GM21529 (cell line): ENCODE results near the gene PNPLA3.

Source experiments
- ATAC-seq: cut with Tn5 transposase; IDR thresholded peaks from one replicate; pipeline ENCODE4 v1.9.1; 2021; ENCODE audit not compliant: unreplicated experiment

Gene PNPLA3

DNA sequence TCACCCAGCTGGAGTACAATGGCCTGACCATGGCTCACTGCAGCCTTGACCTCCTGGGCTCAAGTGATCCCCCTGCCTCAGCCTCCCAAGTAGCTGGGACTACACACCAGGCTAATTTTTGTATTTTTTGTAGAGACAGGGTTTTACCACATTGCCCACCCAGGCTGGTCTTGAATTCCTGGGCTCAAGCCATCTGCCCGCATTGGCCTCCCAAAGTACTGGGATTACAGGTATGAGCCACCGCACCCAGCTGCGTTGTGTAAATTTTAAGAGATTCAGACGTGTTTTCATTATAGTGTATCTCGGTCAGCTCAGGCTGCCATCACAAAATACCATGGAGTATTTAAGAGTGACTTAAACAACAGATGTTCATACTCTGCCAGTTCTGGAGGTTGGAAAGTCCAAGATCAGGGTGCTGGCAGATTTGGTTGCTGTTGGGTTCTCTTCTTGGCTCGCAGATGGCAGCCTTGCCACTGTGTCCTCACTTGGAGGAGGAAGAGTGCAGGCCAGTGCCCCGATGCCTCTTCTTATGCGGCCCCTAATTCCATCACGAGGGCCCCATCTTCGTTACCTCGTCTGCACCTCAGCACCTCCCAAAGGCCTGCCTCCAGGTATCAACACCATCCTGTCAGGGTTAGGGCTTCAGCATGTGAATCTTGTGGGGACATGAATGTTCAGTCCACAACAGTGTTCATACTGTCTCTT is 67.9 kb downstream of the PNPLA3 start:
- no peak for ATAC-seq

DNA sequence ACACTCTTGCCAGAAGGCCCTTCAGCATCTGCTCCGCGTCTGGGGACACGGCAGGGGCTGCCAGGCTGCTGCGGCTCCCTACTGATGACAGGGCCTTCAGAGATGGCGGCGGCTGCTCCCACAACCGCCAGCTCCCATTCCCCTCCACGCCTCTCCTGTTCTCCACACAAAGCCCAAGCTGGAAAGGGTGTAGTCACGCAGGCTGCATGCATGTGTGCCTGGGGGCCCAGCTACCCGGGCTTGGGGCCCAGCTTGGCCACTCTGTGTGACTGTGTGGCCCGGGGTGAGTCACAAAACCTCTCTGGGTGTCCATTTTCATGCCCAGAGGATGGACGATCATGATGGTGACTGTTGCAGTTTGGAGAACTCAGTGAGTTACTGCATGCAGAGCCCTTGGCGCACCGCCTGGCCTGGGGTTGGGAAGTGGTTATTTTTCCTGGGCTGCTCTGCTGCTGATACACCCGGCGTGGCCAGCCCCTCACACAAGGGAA is 68.8 kb downstream of the PNPLA3 start:
- no peak for ATAC-seq

DNA sequence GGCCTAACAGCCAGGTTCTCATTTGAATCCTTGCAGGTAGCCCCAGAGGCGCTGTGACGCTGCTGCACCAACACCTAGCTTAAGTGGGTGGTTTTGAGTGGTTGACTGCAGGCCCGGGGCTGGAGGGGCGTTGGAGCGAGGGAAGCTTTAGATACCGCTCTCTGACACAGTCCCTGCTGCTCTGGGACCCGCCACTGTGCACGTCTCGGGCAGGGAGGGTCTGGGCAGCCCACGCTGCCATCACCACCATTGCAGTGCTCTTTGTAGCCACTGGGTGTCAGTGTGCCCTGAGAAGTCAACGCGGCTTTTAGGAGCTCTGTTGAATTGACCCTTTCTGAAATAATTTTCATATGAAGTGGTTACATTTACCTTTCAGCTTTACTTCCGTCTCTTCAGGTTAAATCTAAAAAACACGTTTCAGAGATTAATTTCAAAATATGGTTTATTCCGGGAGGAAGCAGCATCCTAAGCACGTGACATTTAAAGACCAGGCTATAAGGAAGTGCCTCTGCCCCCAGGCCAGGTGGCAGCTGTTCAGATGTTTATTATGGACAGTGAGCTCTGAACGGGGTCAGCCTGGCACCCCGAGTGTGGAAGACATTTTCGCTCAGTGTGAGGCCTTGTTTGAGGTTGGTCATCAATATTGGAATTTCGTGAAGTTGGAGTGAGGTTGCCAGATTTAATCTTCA is 69.6 kb downstream of the PNPLA3 start:
- ATAC-seq = no peak

DNA sequence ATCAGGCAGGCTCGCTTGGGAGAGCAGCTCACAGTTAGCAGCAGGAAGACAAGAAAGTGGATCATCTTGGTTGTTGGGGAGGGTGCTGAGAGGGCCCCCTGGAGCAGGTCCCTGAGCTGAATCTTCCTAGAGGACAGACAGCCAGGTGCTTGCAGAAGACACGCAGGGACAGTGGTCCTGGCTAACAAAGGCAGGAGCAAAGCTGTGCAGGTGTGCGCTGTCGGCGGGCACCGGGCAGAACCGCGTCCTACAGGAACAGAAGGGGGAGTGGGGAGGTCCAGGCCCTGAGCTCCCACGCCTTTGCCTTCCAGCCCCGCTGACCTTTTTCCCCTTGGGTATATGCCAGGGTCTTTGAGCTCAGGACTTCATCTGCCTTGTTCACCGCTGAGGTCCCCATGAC is 70.4 kb downstream of the PNPLA3 start:
- no peak for ATAC-seq

DNA sequence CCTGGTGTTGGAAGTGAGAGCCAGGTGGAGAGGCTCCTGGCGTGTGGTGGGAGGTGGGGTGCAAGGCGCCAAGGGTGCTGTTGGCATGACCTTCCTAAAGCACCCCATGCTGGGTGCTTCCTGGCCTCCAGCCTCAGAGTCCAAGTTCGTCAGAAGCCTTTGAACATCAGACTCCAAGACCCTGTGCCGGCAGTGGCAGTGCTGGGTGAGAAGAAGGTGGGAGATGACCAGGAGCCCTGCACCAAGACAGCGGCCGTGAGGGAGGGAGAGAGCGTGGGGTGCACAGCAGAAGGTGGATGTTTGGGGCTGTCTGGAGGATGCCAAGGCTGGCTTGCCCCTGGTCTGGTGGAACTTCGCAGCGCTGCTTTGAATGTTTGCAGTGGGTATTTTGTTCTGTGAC is 70.8 kb downstream of the PNPLA3 start:
- no peak for ATAC-seq

DNA sequence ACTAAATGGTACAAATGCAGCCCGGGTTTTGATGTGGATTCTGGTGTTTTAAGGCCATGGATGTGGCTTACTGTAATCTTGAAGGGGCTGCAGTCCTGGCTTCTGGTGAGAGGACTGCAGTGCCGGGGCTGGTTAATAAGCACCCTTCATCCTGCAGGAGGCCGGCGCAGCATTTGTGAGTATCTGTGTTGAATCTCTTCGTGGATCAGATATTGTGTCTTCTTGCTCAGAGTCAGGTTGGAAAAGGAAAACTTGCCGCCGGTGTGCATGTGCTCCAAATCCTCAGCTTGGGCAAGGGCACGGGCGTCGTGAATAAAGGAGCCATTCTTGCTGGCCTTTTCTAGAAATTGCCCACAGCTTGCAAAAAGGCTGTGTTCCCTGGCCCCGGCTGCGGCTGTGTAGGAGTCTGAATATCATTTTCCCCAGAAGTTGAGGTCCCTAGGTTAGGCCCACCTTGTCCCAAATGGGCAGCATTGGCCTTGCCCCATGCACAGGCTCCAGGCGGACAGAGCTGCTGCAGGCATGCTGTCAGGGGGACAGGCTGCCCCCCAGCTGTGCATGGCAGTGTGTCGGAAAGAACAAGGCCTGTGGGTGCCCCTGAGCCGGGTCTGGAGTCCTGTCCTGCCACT is 71.6 kb downstream of the PNPLA3 start:
- ATAC-seq = peak; percentile 7

DNA sequence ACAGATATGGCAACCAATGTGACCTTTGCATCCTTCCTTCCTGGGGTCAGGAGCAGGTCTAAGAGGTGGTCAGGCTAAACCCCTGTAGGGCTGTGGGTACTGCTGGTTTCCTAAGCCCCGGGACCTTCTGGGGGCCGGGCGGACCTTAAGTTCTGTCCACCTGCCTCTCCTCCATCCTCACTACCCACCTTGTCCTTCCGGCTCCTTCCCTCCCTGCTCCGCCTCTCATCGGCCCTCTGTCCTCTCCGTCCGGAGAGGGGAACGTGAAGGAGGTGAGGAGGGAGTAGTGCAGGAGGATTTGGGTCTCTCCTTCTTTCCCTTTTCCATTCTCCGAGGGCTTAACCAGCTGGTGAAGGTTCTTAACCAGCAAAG is 72.2 kb downstream of the PNPLA3 start:
- peak; percentile 19 for ATAC-seq

DNA sequence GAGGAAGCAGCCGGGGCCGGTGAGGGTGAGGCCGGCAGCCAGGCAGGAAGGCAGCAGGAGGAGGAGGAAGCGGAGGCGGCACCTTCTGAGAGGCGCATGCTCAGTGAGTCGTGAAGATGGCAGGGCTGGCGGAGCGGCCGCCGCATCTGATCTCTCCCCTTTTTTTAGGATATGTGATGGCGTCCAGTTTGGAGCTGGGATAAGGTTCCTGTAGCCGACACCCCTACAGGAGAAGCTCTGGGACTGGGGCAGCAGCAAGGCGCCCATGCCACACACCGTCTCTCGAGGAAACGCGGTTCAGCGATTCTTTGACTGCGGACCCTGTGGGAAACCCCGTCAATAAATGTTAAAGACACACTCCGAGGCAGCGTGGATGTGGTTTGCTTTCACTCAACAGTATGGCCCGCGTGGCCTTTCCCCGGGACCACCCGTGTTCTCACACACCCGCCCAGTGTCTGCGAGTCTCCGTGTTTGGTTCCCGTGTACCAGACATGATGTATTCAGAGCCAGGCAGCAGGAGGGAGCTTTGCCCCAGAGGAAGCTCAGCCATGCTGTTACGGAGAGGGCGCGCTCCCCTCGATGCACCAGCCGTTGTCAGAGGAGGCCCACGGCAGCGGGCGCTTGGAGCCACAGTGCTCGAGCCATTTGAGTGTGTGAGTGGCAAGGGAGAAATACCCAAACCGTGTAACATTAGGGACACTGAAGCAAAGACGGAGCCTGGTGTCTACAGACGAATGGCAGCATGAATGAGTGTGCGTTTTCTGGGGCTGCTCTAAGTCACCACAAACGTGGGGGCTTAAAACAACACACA is 72.8 kb downstream of the PNPLA3 start:
- peak; percentile 58 for ATAC-seq

DNA sequence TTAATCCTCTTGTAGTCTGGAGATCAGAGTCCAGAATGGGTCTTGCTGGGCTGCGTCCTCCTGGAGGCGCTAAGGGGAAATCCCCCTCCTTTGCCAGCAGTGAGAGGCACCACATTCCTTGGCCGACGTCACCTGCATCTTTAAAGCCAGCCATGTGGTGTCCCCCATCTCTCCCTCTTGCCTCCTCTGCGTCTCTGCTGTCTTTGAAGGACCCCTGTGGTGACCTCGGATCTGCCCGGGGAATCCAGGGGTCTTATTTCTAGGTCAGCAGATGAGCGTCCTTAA is 73.3 kb downstream of the PNPLA3 start:
- ATAC-seq = no peak
